ENCODE measurements around the gene NIFK. TPM values are rescaled to one million over a fixed set of nuclear protein-coding genes. Genes with fewer than 3 reads are reported as not detected.
"Not testable (repeated sequence)": the region's sequence is repeated elsewhere in the genome, so short reads cannot be mapped to it uniquely, and the experiment has no call there.

Gene NIFK
- total RNA-seq, 4 donors from 2014 or later = 19.0 to 110 (median 35.7) TPM

DNA sequence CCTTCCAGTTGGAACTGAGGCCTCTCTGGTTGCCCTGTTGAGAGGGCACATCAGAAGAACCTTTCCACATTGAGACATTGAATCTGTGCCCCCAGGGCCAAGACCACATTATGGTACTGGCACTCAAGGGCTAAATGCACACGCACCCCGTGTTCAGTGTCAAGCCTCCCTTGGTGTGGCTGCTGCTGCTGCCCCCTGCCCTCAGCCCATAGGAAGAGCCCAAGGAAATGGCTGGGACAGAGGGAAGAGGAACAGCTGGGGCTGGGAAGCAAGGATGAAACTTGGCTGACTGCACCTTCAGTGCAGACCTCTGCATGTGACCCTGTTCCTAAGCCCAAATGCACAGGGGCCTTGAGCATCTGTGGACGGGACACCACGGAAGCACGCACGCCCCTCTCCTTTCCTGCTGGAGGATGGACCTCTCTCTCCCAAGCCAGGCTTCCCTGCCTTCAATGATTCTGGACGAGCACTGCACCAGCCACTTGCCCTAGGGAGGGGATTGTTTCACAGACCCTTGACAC, 40.2 kb downstream of the NIFK start:
- TF ChIP-seq POLR2A (IDR thresholded peaks at IDR 0.05) = no peak
- no peak for TF ChIP-seq CTCF (IDR thresholded peaks at IDR 0.05)
- Histone ChIP-seq H3K27ac (no peak overlapping the region), H3K27me3 (no peaks in the 10 kb centered on the region), H3K4me3 (no peak overlapping the region), H3K4me1 (peaks cover 0 to 7% (median 0%) of the 10 kb centered on the region in 4 donors), H3K36me3 (no peaks in the 10 kb centered on the region), H3K9me3 (no peaks in the 10 kb centered on the region)
- DNase-seq = no peak

- no peaks in the 10 kb centered on the region for H3K9me3 ChIP-seq
- no peak overlapping the region for H3K4me3 ChIP-seq
- TF ChIP-seq POLR2A (IDR thresholded peaks at IDR 0.05) (no peak), CTCF (IDR thresholded peaks at IDR 0.05) (no peak)
- H3K27ac ChIP-seq = no peak overlapping the region
- H3K36me3 ChIP-seq = no peaks in the 10 kb centered on the region
- H3K4me1 ChIP-seq = peaks cover 0 to 6% (median 0%) of the 10 kb centered on the region in 4 donors
- no peak for DNase-seq
- H3K27me3 ChIP-seq = no peaks in the 10 kb centered on the region
These were observed 41.6 kb downstream of the NIFK start for GRCh38 chr2:121695171-121695451.

GRCh38 chr2:121694398-121695170, 42.1 kb downstream of the NIFK start:
- Histone ChIP-seq H3K27me3 (no peaks in the 10 kb centered on the region), H3K9me3 (no peaks in the 10 kb centered on the region), H3K4me3 (no peak overlapping the region), H3K27ac (no peak overlapping the region), H3K4me1 (peaks cover 0 to under 1% (median 0%) of the 10 kb centered on the region in 4 donors), H3K36me3 (no peaks in the 10 kb centered on the region)
- DNase-seq = no peak
- TF ChIP-seq CTCF (IDR thresholded peaks at IDR 0.05) (no peak), POLR2A (IDR thresholded peaks at IDR 0.05) (no peak)

DNA sequence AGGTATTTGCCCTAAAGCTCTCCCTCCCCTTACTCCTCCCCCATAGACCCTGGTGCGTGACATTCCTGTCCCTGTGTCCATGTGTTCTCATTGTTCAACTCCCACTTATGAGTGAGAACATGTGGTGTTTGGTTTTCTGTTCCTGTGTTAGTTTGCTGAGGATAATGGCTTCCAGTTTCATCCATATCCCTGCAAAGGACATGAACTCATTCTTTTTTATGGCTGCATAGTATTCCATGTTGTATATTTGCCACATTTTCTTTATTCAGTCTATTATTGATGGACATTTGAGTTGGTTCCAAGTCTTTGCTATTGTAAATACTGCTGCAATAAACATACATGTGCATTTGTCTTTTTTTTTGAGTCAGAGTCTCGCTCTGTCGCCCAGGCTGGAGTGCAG, 46.1 kb downstream of the NIFK start:
- not testable (repeated sequence) for DNase-seq, H3K4me3 ChIP-seq, H3K36me3 ChIP-seq, H3K9me3 ChIP-seq, H3K4me1 ChIP-seq, H3K27ac ChIP-seq, H3K27me3 ChIP-seq

GRCh38 chr2:121690095-121690494, 46.6 kb downstream of the NIFK start:
- no peak overlapping the region for H3K4me3 ChIP-seq
- no peak for DNase-seq
- no peaks in the 10 kb centered on the region for H3K27me3 ChIP-seq
- H3K27ac ChIP-seq = no peak overlapping the region
- no peaks in the 10 kb centered on the region for H3K9me3 ChIP-seq
- TF ChIP-seq CTCF (IDR thresholded peaks at IDR 0.05) = no peak
- TF ChIP-seq POLR2A (IDR thresholded peaks at IDR 0.05) = no peak
- H3K4me1 ChIP-seq = no peaks in the 10 kb centered on the region
- no peaks in the 10 kb centered on the region for H3K36me3 ChIP-seq

DNA sequence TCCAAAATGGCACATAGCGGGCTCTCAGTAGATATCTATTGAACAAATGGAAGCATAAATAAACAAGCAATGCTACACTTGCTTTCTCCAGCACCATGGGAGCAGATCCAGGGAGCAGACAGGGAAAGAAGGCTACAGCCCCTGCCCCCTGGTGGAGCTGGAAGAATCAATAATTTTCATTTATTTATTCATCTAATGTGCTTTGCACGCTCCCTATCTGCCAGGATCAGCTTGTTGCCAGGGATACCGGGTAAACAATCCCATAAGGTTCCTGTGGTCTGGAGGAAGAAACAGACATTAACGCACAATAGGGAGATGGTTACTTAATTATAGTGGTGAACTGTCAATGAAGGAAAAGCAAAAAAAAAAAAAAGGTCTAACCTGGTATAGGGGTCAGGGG, 47.3 kb downstream of the NIFK start:
- no peak overlapping the region for H3K27ac ChIP-seq
- H3K9me3 ChIP-seq = no peaks in the 10 kb centered on the region
- no peak overlapping the region for H3K4me3 ChIP-seq
- DNase-seq = no peak
- TF ChIP-seq POLR2A (IDR thresholded peaks at IDR 0.05) = no peak
- peak in 2 of 6 experiments; percentile 30 to 36 for TF ChIP-seq CTCF (IDR thresholded peaks at IDR 0.05)
- H3K27me3 ChIP-seq = no peaks in the 10 kb centered on the region
- H3K4me1 ChIP-seq = no peaks in the 10 kb centered on the region
- no peaks in the 10 kb centered on the region for H3K36me3 ChIP-seq

Data from Peyer's patch (tissue), 4 donors.